Hepatocyte (in vitro differentiated cells): ENCODE measurements around the gene SIGLEC11.

Source experiments
- CTCF ChIP-seq: fragments of 200-600 bp; sonication (generic); IDR thresholded peaks from 2 replicates; pipeline ENCODE4 v1.5.1; 2016; ENCODE audit warnings: antibody characterized with exemption, mild to moderate bottlenecking; ENCODE audit not compliant: poor library complexity
- EZH2 ChIP-seq: fragments of 200-600 bp; sonication (generic); IDR thresholded peaks from 2 replicates; pipeline ENCODE4 v1.6.1; 2016; ENCODE audit warnings: antibody characterized with exemption, mild to moderate bottlenecking, borderline replicate concordance
- EZH2phosphoT487 ChIP-seq: fragments of 200-600 bp; sonication (generic); IDR thresholded peaks from one replicate; pipeline ENCODE4 v1.6.1; 2018; ENCODE audit warnings: antibody characterized with exemption, mild to moderate bottlenecking, low read depth, moderate library complexity; ENCODE audit not compliant: unreplicated experiment, severe bottlenecking

GRCh38 chr19:50000841-50001557 is 40.0 kb upstream of the SIGLEC11 start:
- no peak for TF ChIP-seq CTCF
- no peak for TF ChIP-seq EZH2
- no peak for TF ChIP-seq EZH2phosphoT487
